OCI-LY3 (cell line): Measurements from ENCODE around the gene ZFAND5.

Experiments
- H2AFZ ChIP-seq: fragments of 200-600, 300-600 bp; shearing (Covaris generic); 2 replicates; pipeline ENCODE4 v1.6.0; 2014; ENCODE audit warnings: antibody characterized with exemption, low read depth, low read length
- H3K27ac ChIP-seq: fragments of 200-600, 300-600 bp; sonication (generic); 2 replicates; pipeline ENCODE4 v1.5.1; 2014; ENCODE audit warnings: mild to moderate bottlenecking, low read length, moderate library complexity, mixed read lengths
- H3K27me3 ChIP-seq: fragments of 200-600, 300-600 bp; sonication (generic); 2 replicates; pipeline ENCODE4 v1.6.1; 2014; ENCODE audit warnings: low read depth, low read length, mixed read lengths
- H3K36me3 ChIP-seq: fragments of 200-600, 300-600 bp; sonication (generic); replicated peaks from 2 replicates; pipeline ENCODE3; 2014; ENCODE audit warnings: low read depth, low read length, mixed read lengths
- H3K4me1 ChIP-seq: fragments of 300-600, 200-600 bp; sonication (generic); 2 replicates; pipeline ENCODE4 v1.6.1; 2014; ENCODE audit warnings: low read length, mixed read lengths
- H3K4me2 ChIP-seq: fragments of 200-600, 300-600 bp; sonication (generic); 2 replicates; pipeline ENCODE4 v1.6.1; 2014; ENCODE audit warnings: low read length, mixed read lengths
- H3K4me3 ChIP-seq: fragments of 300-600, 200-600 bp; sonication (generic); 2 replicates; pipeline ENCODE4 v1.5.1; 2014; ENCODE audit warnings: antibody characterized with exemption, mild to moderate bottlenecking, low read length, moderate library complexity
- H3K79me2 ChIP-seq: fragments of 300-600, 200-600 bp; shearing (Covaris generic); 2 replicates; pipeline ENCODE4 v1.6.1; 2014; ENCODE audit warnings: mild to moderate bottlenecking, low read length, mixed read lengths
- H3K9ac ChIP-seq: fragments of 300-600, 200-600 bp; shearing (Covaris generic); 2 replicates; pipeline ENCODE4 v1.6.0; 2014; ENCODE audit warnings: mild to moderate bottlenecking, low read length, moderate library complexity
- H3K9me3 ChIP-seq: fragments of 200-600, 300-600 bp; shearing (Covaris generic); 2 replicates; pipeline ENCODE4 v1.6.1; 2014; ENCODE audit warnings: low read length, mixed read lengths; ENCODE audit not compliant: insufficient read depth
- H4K20me1 ChIP-seq: fragments of 200-600, 300-600 bp; sonication (generic); 2 replicates; pipeline ENCODE4 v1.6.1; 2016; ENCODE audit warnings: low read length, mixed read lengths; ENCODE audit not compliant: insufficient read depth
- CTCF ChIP-seq: fragments of 200-600, 300-600 bp; sonication (generic); IDR thresholded peaks from 2 replicates; pipeline ENCODE4 v1.5.1; 2014; ENCODE audit warnings: antibody characterized with exemption, low read length, low read depth
- EZH2phosphoT487 ChIP-seq: fragments of 200-600 bp; shearing (Covaris generic); IDR thresholded peaks from 2 replicates; pipeline ENCODE4 v1.6.1; 2018; ENCODE audit warnings: antibody characterized with exemption, mixed run types, low read depth

ZFAND5 gene

DNA sequence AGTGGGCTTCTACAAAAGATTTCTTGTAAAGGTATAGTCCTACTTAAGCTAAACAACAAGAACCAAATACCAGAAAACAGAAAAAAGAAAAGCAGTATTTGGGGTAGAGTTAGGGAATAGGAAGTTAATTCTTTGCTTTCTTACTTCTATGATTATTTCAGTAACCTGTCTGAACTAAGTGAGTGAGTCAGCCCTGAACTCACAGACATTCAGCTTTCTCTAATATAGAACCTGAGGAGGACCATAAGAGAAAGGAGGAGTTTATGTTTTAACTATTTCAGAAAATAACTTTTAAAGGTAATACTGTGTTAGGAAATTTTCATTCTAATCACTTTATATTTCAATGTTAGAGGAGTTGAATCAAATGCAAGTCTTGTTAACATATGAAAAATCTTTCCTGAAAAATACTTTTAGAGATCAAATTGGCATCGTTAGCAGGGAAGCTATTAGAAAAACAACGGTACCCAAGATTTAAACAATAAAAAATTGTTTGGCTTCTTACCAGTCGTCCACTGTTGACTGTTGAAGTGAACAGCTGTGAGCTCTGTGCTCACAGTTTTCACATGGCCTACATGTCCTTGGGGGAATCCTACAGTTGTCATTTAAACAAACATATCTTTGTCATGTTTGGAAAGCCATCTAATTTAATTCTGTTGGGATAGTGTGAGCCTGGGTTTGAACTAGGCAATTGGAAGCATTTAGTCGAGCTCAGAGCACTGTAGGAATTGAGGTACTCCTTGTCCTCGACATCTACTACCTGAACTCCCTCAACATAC lies 19.9 kb upstream of the ZFAND5 start:
- H3K27ac ChIP-seq, result no peak overlapping the region
- no peaks in the 10 kb centered on the region for H3K79me2 ChIP-seq
- no peak for TF ChIP-seq EZH2phosphoT487
- TF ChIP-seq CTCF, result no peak
- no peaks in the 10 kb centered on the region for H3K27me3 ChIP-seq
- H3K4me2 ChIP-seq, result no peak overlapping the region
- H3K9me3 ChIP-seq, result no peaks in the 10 kb centered on the region
- H4K20me1 ChIP-seq, result no peaks in the 10 kb centered on the region
- H3K9ac ChIP-seq, result no peak overlapping the region
- no peaks in the 10 kb centered on the region for H3K4me1 ChIP-seq
- H3K4me3 ChIP-seq, result no peak overlapping the region
- no peak overlapping the region for H2AFZ ChIP-seq
- no peaks in the 10 kb centered on the region for H3K36me3 ChIP-seq

GRCh38 chr9:72383978-72384709 lies 19.1 kb upstream of the ZFAND5 start:
- TF ChIP-seq EZH2phosphoT487 (no peak), CTCF (no peak)
- Histone ChIP-seq H3K27ac (no peak overlapping the region), H3K27me3 (no peaks in the 10 kb centered on the region), H4K20me1 (no peaks in the 10 kb centered on the region), H3K36me3 (no peaks in the 10 kb centered on the region), H3K4me1 (no peaks in the 10 kb centered on the region), H3K4me2 (no peak overlapping the region), H3K9me3 (no peaks in the 10 kb centered on the region), H2AFZ (no peak overlapping the region), H3K79me2 (no peaks in the 10 kb centered on the region), H3K4me3 (no peak overlapping the region), H3K9ac (no peak overlapping the region)

DNA sequence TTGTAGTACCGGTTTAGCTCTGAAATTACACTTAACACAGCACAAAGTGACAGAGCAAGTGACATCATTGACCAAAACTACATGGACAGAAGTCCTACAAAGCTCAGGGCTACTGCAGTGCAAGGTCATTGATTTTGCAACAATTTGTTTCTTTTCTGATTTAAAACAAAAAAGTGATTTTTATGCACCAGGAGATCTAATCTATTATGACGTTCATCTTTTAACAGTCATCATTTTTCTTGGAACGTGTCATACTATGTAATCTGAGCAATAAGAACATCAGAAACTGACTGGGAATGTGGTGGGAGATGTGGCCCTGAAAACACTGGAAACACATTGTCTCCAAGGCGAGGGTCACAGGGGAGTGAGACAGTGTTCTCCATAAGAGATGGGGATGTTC lies 17.4 kb upstream of the ZFAND5 start:
- Histone ChIP-seq H3K79me2 (no peaks in the 10 kb centered on the region), H3K4me3 (no peak overlapping the region), H3K27me3 (no peaks in the 10 kb centered on the region), H3K36me3 (no peaks in the 10 kb centered on the region), H3K27ac (no peak overlapping the region), H3K9ac (no peak overlapping the region), H3K4me2 (no peak overlapping the region), H2AFZ (no peak overlapping the region), H3K4me1 (no peaks in the 10 kb centered on the region), H3K9me3 (no peaks in the 10 kb centered on the region), H4K20me1 (no peaks in the 10 kb centered on the region)
- TF ChIP-seq EZH2phosphoT487 (no peak), CTCF (no peak)

DNA sequence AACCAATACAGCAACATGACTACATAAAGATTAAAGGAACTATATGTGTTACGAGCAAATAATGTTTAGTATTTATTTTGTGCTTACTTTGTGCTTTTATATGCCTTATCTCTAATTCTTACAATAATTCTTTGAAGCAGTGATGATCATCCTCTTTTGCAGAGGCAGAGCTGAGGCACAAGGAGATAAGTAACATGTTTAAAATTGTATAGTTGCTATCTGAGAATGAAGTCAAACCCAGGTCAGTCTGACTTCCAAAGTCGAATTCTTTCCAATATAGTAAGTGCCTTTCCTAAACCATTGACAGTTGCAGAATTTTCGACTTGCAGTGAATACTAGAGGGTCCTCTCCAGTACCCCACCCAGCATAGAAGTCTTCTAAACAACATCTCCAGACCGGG lies 12.0 kb upstream of the ZFAND5 start:
- H3K4me1 ChIP-seq, result no peaks in the 10 kb centered on the region
- H2AFZ ChIP-seq, result no peak overlapping the region
- H3K79me2 ChIP-seq, result no peaks in the 10 kb centered on the region
- H3K9ac ChIP-seq, result no peak overlapping the region
- no peaks in the 10 kb centered on the region for H4K20me1 ChIP-seq
- no peak overlapping the region for H3K4me3 ChIP-seq
- H3K36me3 ChIP-seq, result no peaks in the 10 kb centered on the region
- H3K27me3 ChIP-seq, result no peaks in the 10 kb centered on the region
- no peak overlapping the region for H3K27ac ChIP-seq
- no peaks in the 10 kb centered on the region for H3K9me3 ChIP-seq
- H3K4me2 ChIP-seq, result no peak overlapping the region
- TF ChIP-seq EZH2phosphoT487, result no peak
- TF ChIP-seq CTCF, result no peak
